HG03521 (cell line): ENCODE data around the gene RNF182.
"Not testable (repeated sequence)": the region's sequence is repeated elsewhere in the genome, so short reads cannot be mapped to it uniquely, and the experiment has no call there.

ENCODE experiments used
- ATAC-seq: cut with Tn5 transposase; IDR thresholded peaks from one replicate; pipeline ENCODE4 v1.9.1; 2021; ENCODE audit warnings: mild to moderate bottlenecking, moderate library complexity; ENCODE audit not compliant: unreplicated experiment

The RNF182 gene

GRCh38 chr6:13952101-13952500 lies 27.3 kb downstream of the RNF182 start:
- no peak for ATAC-seq

GRCh38 chr6:13953061-13953705 lies 28.4 kb downstream of the RNF182 start:
- no peak for ATAC-seq

- no peak for ATAC-seq
Observed at GRCh38 chr6:13965582-13966127, 40.9 kb downstream of the RNF182 start.

- ATAC-seq, result no peak
Observed at GRCh38 chr6:13971303-13971702, 46.6 kb downstream of the RNF182 start.

- ATAC-seq, result not testable (repeated sequence)
Observed at GRCh38 chr6:13972602-13973001, 47.9 kb downstream of the RNF182 start.

GRCh38 chr6:13973422-13973821 lies 48.7 kb downstream of the RNF182 start:
- ATAC-seq, result not testable (repeated sequence)

GRCh38 chr6:13978102-13978640 lies 53.4 kb downstream of the RNF182 start:
- no peak for ATAC-seq

GRCh38 chr6:13978787-13979186 lies 54.0 kb downstream of the RNF182 start:
- ATAC-seq, result no peak

- no peak for ATAC-seq
Observed at GRCh38 chr6:13979284-13980171, 54.8 kb downstream of the RNF182 start.

GRCh38 chr6:13980534-13980933 lies 55.8 kb downstream of the RNF182 start:
- no peak for ATAC-seq

- ATAC-seq, result no peak
Observed at GRCh38 chr6:13985663-13986325, 61.0 kb downstream of the RNF182 start.

GRCh38 chr6:13986700-13987399 lies 62.1 kb downstream of the RNF182 start:
- ATAC-seq, result no peak

GRCh38 chr6:13987400-13987865 lies 62.7 kb downstream of the RNF182 start:
- ATAC-seq, result no peak

GRCh38 chr6:13988049-13988738 lies 63.4 kb downstream of the RNF182 start:
- ATAC-seq, result no peak

GRCh38 chr6:13988908-13989307 lies 64.2 kb downstream of the RNF182 start:
- no peak for ATAC-seq

GRCh38 chr6:13989496-13990144 lies 64.9 kb downstream of the RNF182 start:
- ATAC-seq, result no peak

GRCh38 chr6:13990796-13991195 lies 66.0 kb downstream of the RNF182 start:
- ATAC-seq, result no peak

- no peak for ATAC-seq
Observed at GRCh38 chr6:13991393-13991792, 66.6 kb downstream of the RNF182 start.

GRCh38 chr6:13992417-13993055 lies 67.8 kb downstream of the RNF182 start:
- no peak for ATAC-seq
